Astrocyte (in vitro differentiated cells and primary cell): ENCODE results near the gene ZCCHC8.

Experiments used
- CTCF ChIP-seq: IDR thresholded peaks from 2 replicates; pipeline ENCODE4 v1.5.1; 2011; ENCODE audit warnings: low read depth, mild to moderate bottlenecking, inconsistent platforms, low read length, moderate library complexity; ENCODE audit not compliant: insufficient read depth
- EZH2 ChIP-seq: IDR thresholded peaks from 2 replicates; pipeline ENCODE4 v1.6.1; 2012; ENCODE audit warnings: mild to moderate bottlenecking, low read length, inconsistent platforms; ENCODE audit not compliant: insufficient read depth

- TF ChIP-seq CTCF = no peak
- TF ChIP-seq EZH2 = no peak
These were observed 16.8 kb downstream of the ZCCHC8 start for GRCh38 chr12:122483969-122484368.
